GM19238 (cell line): ENCODE results near the gene IGSF3.

Experiments used
- DNase-seq: peaks from one replicate; pipeline ENCODE4 v3.0.0; 2011; ENCODE audit warnings: low spot score; ENCODE audit not compliant: insufficient read length

IGSF3 gene

GRCh38 chr1:116559304-116559761 is 108.2 kb downstream of the IGSF3 start:
- DNase-seq: no peak

GRCh38 chr1:116558571-116558970 is 109.0 kb downstream of the IGSF3 start:
- DNase-seq: no peak

- no peak for DNase-seq
Measured at GRCh38 chr1:116558140-116558549, 109.4 kb downstream of the IGSF3 start.

DNA sequence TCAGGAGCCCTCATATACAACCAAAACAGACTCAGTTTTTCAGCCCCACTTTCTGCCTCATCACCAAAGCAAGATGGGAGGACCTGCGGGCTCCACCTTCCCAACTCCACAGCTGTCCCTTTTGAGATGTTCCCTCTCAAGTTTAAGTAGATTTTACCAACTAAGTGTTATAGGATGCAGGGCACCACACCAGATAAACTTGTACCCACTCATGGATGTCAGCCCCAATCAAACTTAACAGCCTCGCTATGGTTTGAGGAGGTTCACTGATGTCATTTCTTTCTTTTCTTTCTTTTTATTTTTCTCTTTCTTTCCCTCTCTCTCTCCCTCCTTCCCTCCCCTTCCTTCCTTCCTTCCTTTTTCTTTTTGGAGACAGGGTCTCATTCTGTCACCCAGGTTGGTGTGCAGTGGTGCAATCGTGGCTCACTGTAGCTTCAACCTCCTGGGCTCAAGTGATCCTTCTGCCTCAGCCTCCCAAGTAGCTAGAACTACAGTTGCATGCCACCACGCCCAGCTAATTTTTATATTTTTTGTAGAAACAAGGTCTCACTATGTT is 110.1 kb downstream of the IGSF3 start:
- DNase-seq: no peak

GRCh38 chr1:116556289-116557006 is 111.1 kb downstream of the IGSF3 start:
- no peak for DNase-seq

DNA sequence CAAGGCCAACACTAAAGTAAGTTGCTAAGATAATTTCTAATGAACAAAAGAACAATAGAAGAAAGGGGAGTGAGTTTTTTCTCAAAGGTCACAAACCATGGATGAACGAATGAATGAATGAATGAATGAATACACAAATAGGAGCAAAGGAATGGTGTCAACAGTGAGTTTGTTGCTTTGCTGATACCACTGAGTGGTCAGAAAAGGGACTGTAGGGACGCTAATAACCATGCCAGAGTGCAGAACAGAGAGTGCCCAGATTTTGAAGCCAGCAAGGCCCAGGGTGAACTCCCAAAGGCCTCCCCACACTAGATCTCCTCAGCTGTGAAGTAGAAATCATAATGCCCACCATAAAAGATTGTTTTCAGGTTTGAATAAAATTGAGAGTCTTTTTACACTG is 112.6 kb downstream of the IGSF3 start:
- no peak for DNase-seq

DNA sequence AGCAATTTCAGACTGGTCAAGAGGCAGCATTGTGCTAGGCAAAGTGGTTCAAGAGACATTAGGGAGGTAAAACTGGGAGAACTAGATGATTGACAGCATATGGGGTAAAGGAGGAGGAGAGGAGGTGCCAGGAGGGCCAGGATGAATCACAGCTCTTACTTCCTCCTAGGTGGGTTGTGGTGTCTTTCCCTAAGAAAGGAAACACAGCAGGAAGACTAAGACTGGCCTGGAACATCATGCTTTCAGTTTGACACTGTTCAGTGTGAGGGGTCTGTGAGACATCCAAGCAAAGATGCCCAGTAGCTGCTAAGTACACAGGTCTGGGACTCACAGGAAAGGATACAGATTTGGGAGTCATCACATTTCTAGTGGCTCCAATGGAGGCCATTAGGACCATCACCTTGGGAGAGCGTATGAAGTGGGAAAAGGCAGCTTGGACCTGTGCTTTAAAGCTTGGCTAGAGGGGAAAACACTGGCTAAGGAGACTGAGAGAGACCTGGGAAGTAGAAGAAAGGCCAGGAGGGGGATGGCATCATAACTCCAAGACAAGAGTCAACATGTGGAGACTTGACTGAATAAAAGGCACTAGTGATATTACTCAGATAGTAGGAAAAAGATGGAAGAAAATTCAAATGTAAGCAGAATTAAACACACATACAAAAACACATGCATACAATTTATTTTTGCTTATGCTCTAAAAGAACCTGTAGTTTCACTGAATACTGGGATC is 114.0 kb downstream of the IGSF3 start:
- DNase-seq: no peak

- DNase-seq: no peak
Measured at GRCh38 chr1:116546354-116546977, 121.1 kb downstream of the IGSF3 start.

- DNase-seq: no peak
Measured at GRCh38 chr1:116545359-116545705, 122.2 kb downstream of the IGSF3 start.

GRCh38 chr1:116544588-116545358 is 122.8 kb downstream of the IGSF3 start:
- DNase-seq: no peak

DNA sequence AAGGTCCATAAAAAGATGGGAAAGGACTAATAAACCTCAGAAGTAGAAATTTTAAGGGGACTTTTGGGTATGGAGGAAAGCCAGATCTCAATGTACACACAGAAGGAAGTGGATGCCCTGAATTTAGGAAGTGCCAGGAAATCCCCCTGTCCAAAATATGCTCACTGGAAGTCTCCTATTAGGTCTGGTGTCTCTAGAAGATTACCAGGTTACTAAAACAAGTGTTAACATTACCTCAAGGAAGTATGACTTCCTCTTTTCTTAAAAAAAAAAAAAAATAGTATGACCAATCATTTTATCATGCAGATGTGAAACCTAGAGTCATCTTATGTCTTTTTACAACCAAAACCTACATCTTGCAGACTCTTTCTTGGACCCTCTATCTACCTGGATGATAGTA is 127.4 kb downstream of the IGSF3 start:
- DNase-seq: no peak

DNA sequence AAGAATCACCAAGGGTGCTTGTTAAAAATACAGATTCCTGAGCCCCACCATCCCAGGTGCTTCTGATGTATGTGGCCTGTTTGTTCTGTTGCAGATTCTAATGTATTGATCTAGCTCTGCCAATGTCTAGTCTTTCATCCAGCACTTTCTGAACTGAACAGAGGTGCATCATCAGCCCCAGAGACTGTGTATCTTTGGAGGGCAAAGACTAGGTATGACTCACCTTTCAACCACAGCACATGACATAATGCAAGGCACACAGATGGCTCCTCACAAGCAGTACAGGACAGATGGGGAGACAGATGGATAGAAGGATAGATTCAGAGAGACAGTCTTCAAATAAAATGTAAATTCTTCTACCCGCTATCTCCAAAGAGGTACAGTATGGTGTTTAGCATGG is 129.0 kb downstream of the IGSF3 start:
- no peak for DNase-seq

- no peak for DNase-seq
Measured at GRCh38 chr1:116537898-116538297, 129.6 kb downstream of the IGSF3 start.

DNA sequence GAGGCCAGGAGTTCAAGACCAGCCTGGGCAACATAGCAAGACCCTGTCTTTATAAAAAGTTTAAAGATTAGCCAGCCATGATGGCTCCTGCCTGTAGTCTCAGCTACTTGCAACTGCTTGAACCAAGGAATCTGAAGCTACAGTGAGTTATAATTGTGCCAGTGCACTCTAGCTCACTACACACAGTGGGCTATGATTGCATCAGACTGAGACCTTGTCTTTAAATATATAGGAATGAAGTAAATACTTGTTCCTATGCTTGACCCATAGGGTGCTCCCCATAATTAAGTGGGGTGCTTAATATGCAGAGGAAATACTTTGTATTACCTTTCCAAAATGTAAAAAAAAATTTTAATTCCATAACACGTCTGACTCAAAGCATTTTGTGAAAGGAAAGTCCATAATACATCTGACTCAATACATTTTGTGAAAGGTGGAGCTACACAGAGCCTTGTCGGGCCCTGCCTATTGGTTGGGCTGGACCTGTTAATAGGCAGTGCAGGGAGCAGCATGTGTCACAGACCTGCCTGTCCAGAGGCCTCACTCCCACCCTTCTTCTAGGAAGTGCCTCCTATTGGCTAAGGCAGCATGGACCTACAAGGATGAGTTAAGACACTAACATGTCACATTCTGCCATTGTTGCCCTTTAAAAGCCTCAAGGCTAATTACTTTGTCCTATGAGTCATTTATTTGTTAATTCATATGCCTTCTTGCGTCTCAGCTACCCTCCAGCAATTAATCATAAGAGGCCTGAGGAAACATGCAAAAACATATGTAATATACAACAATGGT is 130.3 kb downstream of the IGSF3 start:
- no peak for DNase-seq

GRCh38 chr1:116534014-116534739 is 133.4 kb downstream of the IGSF3 start:
- DNase-seq: no peak

DNA sequence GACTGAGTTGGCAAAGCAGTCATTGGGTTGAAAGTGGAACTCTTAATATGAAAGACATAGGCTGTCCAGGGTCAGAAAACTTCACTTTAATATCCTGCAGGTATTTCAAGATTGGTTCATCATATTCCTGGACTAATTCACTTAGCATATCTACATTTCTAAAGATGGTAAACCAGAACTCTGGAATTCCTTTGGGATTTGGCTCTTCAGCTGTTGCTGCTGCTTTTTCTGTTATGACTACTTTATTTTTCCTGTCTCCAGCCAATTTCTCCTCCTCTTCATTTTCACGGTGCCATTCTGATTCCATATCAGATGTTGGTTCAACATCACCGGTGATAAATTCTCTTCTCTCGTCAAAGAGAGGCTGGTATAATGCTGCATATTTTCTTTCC is 134.1 kb downstream of the IGSF3 start:
- no peak for DNase-seq

DNA sequence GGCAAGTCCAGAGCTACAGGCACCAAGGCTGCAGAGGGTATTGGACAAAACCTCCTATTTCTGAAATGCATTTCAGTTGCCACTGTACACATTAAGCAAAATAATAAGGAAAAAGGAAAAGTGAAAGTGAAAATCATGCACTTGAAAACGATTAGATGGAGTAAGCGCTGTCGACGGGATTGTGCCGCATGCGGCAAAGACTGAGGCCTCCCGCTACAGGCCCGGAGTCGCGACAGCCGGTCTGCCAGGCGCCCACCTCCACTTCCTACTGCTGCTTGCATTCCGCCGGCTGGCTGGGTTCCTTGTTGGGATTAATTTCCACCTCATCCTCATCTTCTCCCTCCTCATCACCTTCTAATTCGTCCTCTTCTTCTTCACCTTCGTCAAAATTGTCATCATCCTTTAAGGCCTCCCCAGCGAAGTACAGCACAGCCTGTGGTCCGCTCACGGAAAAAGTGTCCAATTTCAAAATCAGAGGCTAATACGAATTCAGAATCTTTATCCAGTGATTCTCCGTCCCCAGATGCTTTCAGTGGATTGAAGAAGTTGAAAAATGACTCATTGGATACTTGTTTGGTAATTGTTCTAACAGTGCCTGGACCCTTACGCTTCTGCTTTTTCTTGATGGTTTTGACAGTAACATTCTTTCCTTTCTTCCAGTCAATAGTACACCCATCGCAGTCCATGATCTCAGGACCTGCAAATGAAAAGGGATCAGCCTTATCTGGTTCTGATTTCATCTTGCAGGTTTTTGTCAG is 134.7 kb downstream of the IGSF3 start:
- DNase-seq: no peak

GRCh38 chr1:116531917-116532316 is 135.6 kb downstream of the IGSF3 start:
- no peak for DNase-seq

DNA sequence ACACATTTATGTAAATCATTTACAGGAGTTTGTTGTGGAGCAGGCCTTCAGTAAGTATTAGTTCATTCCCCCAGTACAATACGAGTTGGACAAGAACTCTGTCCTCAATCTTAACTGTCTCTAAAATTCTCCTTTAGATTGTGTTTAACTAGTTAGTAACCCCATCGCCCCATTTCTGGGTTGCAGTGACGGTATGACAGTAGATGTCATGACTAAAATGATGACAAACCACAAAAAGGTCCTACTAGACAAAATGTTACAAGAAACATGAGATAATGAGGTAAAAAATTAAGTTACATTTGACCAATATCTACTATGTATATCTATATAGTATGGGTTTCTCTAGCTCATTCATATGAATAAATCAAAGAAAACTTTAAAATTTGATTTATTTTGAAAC is 137.9 kb downstream of the IGSF3 start:
- DNase-seq: no peak
